ENCODE measurements around the gene TMEM98.

TMEM98 gene

GRCh38 chr17:32903774-32904673, 23.9 kb upstream of the TMEM98 start:
- Histone ChIP-seq H3K9ac (ENCODE audit: low read length) (no peak overlapping the region), H4K12ac (ENCODE audit: low read depth, low read length) (no peak overlapping the region), H3K14ac (ENCODE audit: low read length) (no peak overlapping the region), H3K18ac (ENCODE audit: low read length) (no peak overlapping the region), H3K4me3 (ENCODE audit: low read depth, low read length) (no peak overlapping the region), H3K9me3 (ENCODE audit: insufficient read depth, low read depth, low read length) (no peaks in the 10 kb centered on the region), H2AFZ (ENCODE audit: insufficient read depth, low read length, poor library complexity) (no peak overlapping the region), H3K23ac (ENCODE audit: low read length) (no peak overlapping the region), H3K27me3 (ENCODE audit: insufficient read depth, low read length) (no peaks in the 10 kb centered on the region), H3K36me3 (ENCODE audit: control insufficient read depth in 1 of 2, insufficient read depth in 2 of 2, low read length in 2 of 2) (no peaks in the 10 kb centered on the region), H4K91ac (ENCODE audit: low read depth, low read length) (no peak overlapping the region), H3K79me1 (ENCODE audit: low read length) (no peaks in the 10 kb centered on the region), H3K4ac (ENCODE audit: low read depth, low read length) (no peak overlapping the region), H3K4me1 (ENCODE audit: control insufficient read depth in 1 of 2, insufficient read depth in 2 of 2, low read length in 2 of 2) (no peaks in the 10 kb centered on the region), H2AK5ac (ENCODE audit: low read length) (no peak overlapping the region), H3K27ac (ENCODE audit: low read depth, low read length) (no peak overlapping the region), H2BK12ac (ENCODE audit: low read length) (no peak overlapping the region), H4K8ac (ENCODE audit: low read depth, low read length) (no peak overlapping the region), H2BK5ac (ENCODE audit: low read depth, low read length, poor library complexity) (no peak overlapping the region), H3K79me2 (ENCODE audit: control insufficient read depth, insufficient read depth, low read length, poor library complexity) (no peaks in the 10 kb centered on the region), H2BK120ac (ENCODE audit: insufficient read depth, low read length, poor library complexity) (no peak overlapping the region), H3K4me2 (ENCODE audit: low read length) (no peak overlapping the region)
- WGBS (ENCODE audit: extremely low coverage, insufficient coverage, insufficient read length), result no CpG with 5 or more reads among the region's 5 CpGs
- no peak for DNase-seq

GRCh38 chr17:32904891-32905290, 23.1 kb upstream of the TMEM98 start:
- no CpG with 5 or more reads among the region's 3 CpGs for WGBS (ENCODE audit: extremely low coverage, insufficient coverage, insufficient read length)
- Histone ChIP-seq H3K27me3 (ENCODE audit: insufficient read depth, low read length) (no peaks in the 10 kb centered on the region), H4K8ac (ENCODE audit: low read depth, low read length) (no peak overlapping the region), H2BK120ac (ENCODE audit: insufficient read depth, low read length, poor library complexity) (no peak overlapping the region), H4K12ac (ENCODE audit: low read depth, low read length) (no peak overlapping the region), H3K23ac (ENCODE audit: low read length) (no peak overlapping the region), H2BK12ac (ENCODE audit: low read length) (no peak overlapping the region), H3K4ac (ENCODE audit: low read depth, low read length) (no peak overlapping the region), H3K4me1 (ENCODE audit: control insufficient read depth in 1 of 2, insufficient read depth in 2 of 2, low read length in 2 of 2) (no peaks in the 10 kb centered on the region), H3K4me3 (ENCODE audit: low read depth, low read length) (no peak overlapping the region), H3K4me2 (ENCODE audit: low read length) (no peak overlapping the region), H3K9ac (ENCODE audit: low read length) (no peak overlapping the region), H2BK5ac (ENCODE audit: low read depth, low read length, poor library complexity) (no peak overlapping the region), H3K27ac (ENCODE audit: low read depth, low read length) (no peak overlapping the region), H2AK5ac (ENCODE audit: low read length) (no peak overlapping the region), H3K14ac (ENCODE audit: low read length) (no peak overlapping the region), H3K79me1 (ENCODE audit: low read length) (no peaks in the 10 kb centered on the region), H3K18ac (ENCODE audit: low read length) (no peak overlapping the region), H3K79me2 (ENCODE audit: control insufficient read depth, insufficient read depth, low read length, poor library complexity) (no peaks in the 10 kb centered on the region), H4K91ac (ENCODE audit: low read depth, low read length) (no peak overlapping the region), H2AFZ (ENCODE audit: insufficient read depth, low read length, poor library complexity) (no peak overlapping the region), H3K9me3 (ENCODE audit: insufficient read depth, low read depth, low read length) (no peaks in the 10 kb centered on the region), H3K36me3 (ENCODE audit: control insufficient read depth in 1 of 2, insufficient read depth in 2 of 2, low read length in 2 of 2) (no peaks in the 10 kb centered on the region)
- DNase-seq, result no peak

GRCh38 chr17:32907583-32907982, 20.4 kb upstream of the TMEM98 start:
- H2AK5ac ChIP-seq (ENCODE audit: low read length), result no peak overlapping the region
- H3K9ac ChIP-seq (ENCODE audit: low read length), result no peak overlapping the region
- no peaks in the 10 kb centered on the region for H3K79me1 ChIP-seq (ENCODE audit: low read length)
- H3K14ac ChIP-seq (ENCODE audit: low read length), result no peak overlapping the region
- H3K79me2 ChIP-seq (ENCODE audit: control insufficient read depth, insufficient read depth, low read length, poor library complexity), result no peaks in the 10 kb centered on the region
- no peaks in the 10 kb centered on the region for H3K27me3 ChIP-seq (ENCODE audit: insufficient read depth, low read length)
- H2BK5ac ChIP-seq (ENCODE audit: low read depth, low read length, poor library complexity), result no peak overlapping the region
- no peak overlapping the region for H3K4me2 ChIP-seq (ENCODE audit: low read length)
- H3K9me3 ChIP-seq (ENCODE audit: insufficient read depth, low read depth, low read length), result no peaks in the 10 kb centered on the region
- WGBS (ENCODE audit: extremely low coverage, insufficient coverage, insufficient read length), result no CpG with 5 or more reads among the region's 6 CpGs
- no peaks in the 10 kb centered on the region for H3K4me1 ChIP-seq (ENCODE audit: control insufficient read depth in 1 of 2, insufficient read depth in 2 of 2, low read length in 2 of 2)
- no peak for DNase-seq
- no peak overlapping the region for H2BK12ac ChIP-seq (ENCODE audit: low read length)
- H4K12ac ChIP-seq (ENCODE audit: low read depth, low read length), result no peak overlapping the region
- no peak overlapping the region for H3K27ac ChIP-seq (ENCODE audit: low read depth, low read length)
- H2AFZ ChIP-seq (ENCODE audit: insufficient read depth, low read length, poor library complexity), result no peak overlapping the region
- H2BK120ac ChIP-seq (ENCODE audit: insufficient read depth, low read length, poor library complexity), result no peak overlapping the region
- H4K8ac ChIP-seq (ENCODE audit: low read depth, low read length), result no peak overlapping the region
- H3K4me3 ChIP-seq (ENCODE audit: low read depth, low read length), result no peak overlapping the region
- H3K18ac ChIP-seq (ENCODE audit: low read length), result no peak overlapping the region
- no peak overlapping the region for H4K91ac ChIP-seq (ENCODE audit: low read depth, low read length)
- H3K4ac ChIP-seq (ENCODE audit: low read depth, low read length), result no peak overlapping the region
- H3K36me3 ChIP-seq (ENCODE audit: control insufficient read depth in 1 of 2, insufficient read depth in 2 of 2, low read length in 2 of 2), result no peaks in the 10 kb centered on the region
- H3K23ac ChIP-seq (ENCODE audit: low read length), result no peak overlapping the region

- no peak overlapping the region for H3K18ac ChIP-seq (ENCODE audit: low read length)
- H3K27me3 ChIP-seq (ENCODE audit: insufficient read depth, low read length), result no peaks in the 10 kb centered on the region
- H2BK120ac ChIP-seq (ENCODE audit: insufficient read depth, low read length, poor library complexity), result no peak overlapping the region
Observed at GRCh38 chr17:32909787-32910369, 18.1 kb upstream of the TMEM98 start.

More at GRCh38 chr17:32909787-32910369, 18.1 kb upstream of the TMEM98 start:
- H3K9ac ChIP-seq (ENCODE audit: low read length), result no peak overlapping the region
- H3K4me3 ChIP-seq (ENCODE audit: low read depth, low read length), result no peak overlapping the region
- no peaks in the 10 kb centered on the region for H3K9me3 ChIP-seq (ENCODE audit: insufficient read depth, low read depth, low read length)
- H4K12ac ChIP-seq (ENCODE audit: low read depth, low read length), result peak overlapping the region; percentile 63
- H3K4ac ChIP-seq (ENCODE audit: low read depth, low read length), result no peak overlapping the region
- H3K23ac ChIP-seq (ENCODE audit: low read length), result no peak overlapping the region
- no peaks in the 10 kb centered on the region for H3K79me2 ChIP-seq (ENCODE audit: control insufficient read depth, insufficient read depth, low read length, poor library complexity)
- H3K27ac ChIP-seq (ENCODE audit: low read depth, low read length), result no peak overlapping the region
- peak overlapping the region; percentile 50 for H2AFZ ChIP-seq (ENCODE audit: insufficient read depth, low read length, poor library complexity)
- no peak overlapping the region for H3K14ac ChIP-seq (ENCODE audit: low read length)
- H3K4me1 ChIP-seq (ENCODE audit: control insufficient read depth in 1 of 2, insufficient read depth in 2 of 2, low read length in 2 of 2), result no peaks in the 10 kb centered on the region
- no peaks in the 10 kb centered on the region for H3K36me3 ChIP-seq (ENCODE audit: control insufficient read depth in 1 of 2, insufficient read depth in 2 of 2, low read length in 2 of 2)
- peak overlapping the region; percentile 77 for H4K8ac ChIP-seq (ENCODE audit: low read depth, low read length)
- H2BK5ac ChIP-seq (ENCODE audit: low read depth, low read length, poor library complexity), result no peak overlapping the region
- no peak overlapping the region for H2AK5ac ChIP-seq (ENCODE audit: low read length)
- no CpG with 5 or more reads among the region's 4 CpGs for WGBS (ENCODE audit: extremely low coverage, insufficient coverage, insufficient read length)
- DNase-seq, result peak; percentile 56 to 87
- H3K4me2 ChIP-seq (ENCODE audit: low read length), result no peak overlapping the region
- no peaks in the 10 kb centered on the region for H3K79me1 ChIP-seq (ENCODE audit: low read length)
- H2BK12ac ChIP-seq (ENCODE audit: low read length), result no peak overlapping the region
- peak overlapping the region; percentile 39 for H4K91ac ChIP-seq (ENCODE audit: low read depth, low read length)
